Sigmoid colon (tissue), 7 donors: Measurements from ENCODE around the gene PCNT. TPM values are rescaled to one million over a fixed set of nuclear protein-coding genes. Genes with fewer than 3 reads are reported as not detected.

Experiments used
- DNase-seq: peaks from one replicate; pipeline ENCODE4 v3.0.0-alpha.2; 2019
- H3K27ac ChIP-seq, 4 donors: fragments of 200-600 bp; sonication (generic); one replicate each; pipeline ENCODE4 v1.5.1; 2016 to 2019; ENCODE audit warnings: mild to moderate bottlenecking in 1 of 4
- H3K27me3 ChIP-seq, 3 donors: fragments of 200-600 bp; sonication (generic); one replicate each; pipeline ENCODE4 v1.5.1; 2019; ENCODE audit warnings: mild to moderate bottlenecking in 1 of 3
- H3K36me3 ChIP-seq, 4 donors: fragments of 200-600 bp; sonication (generic); one replicate each; pipeline ENCODE4 v1.5.1; 2016 to 2019
- H3K4me1 ChIP-seq, 4 donors: fragments of 200-600 bp; sonication (generic); one replicate each; pipeline ENCODE4 v1.5.1; 2017 to 2019
- H3K4me3 ChIP-seq, 4 donors: fragments of 200-600 bp; sonication (generic); one replicate each; pipeline ENCODE4 v1.5.1; 2017 to 2019; ENCODE audit warnings: mild to moderate bottlenecking in 2 of 4, moderate library complexity in 1 of 4
- H3K9me3 ChIP-seq, 4 donors: fragments of 200-600 bp in 3 of 4; sonication (generic) in 3 of 4; one replicate each; pipeline versions ENCODE4 v1.5.1 to v1.6.1; 2013 to 2019
- EP300 ChIP-seq, 4 donors: sonication (generic); formaldehyde crosslinking; IDR thresholded peaks; one replicate each; pipeline ENCODE4 v1.6.1; 2017; ENCODE audit warnings: antibody characterized with exemption in 4 of 4
- POLR2A ChIP-seq, 2 donors: fragments of 450-650 bp; IDR thresholded peaks; one replicate each; pipeline ENCODE4 v1.6.1; 2016; ENCODE audit warnings: antibody characterized with exemption in 2 of 2, mild to moderate bottlenecking in 2 of 2, moderate library complexity in 2 of 2
- POLR2AphosphoS5 ChIP-seq, 4 donors: sonication (generic); formaldehyde crosslinking; IDR thresholded peaks; one replicate each; pipeline ENCODE4 v1.6.1; 2017; ENCODE audit warnings: antibody characterized with exemption in 4 of 4
- WGBS, 2 donors: extraction: QIAGEN DNeasy Blood & Tissue Kit; methylation state at CpG; one replicate each; pipeline ENCODE4 v1.1.7; 2013; 5-methylcytosine and 5-hydroxymethylcytosine counted together
- intact Hi-C: fragments of 100-400 bp; cut with DNase I; formaldehyde crosslinking; loops from one replicate; pipeline ENCODE4 v1.15.1; 2023
- polyA plus RNA-seq, 3 donors: library from polyadenylated mRNA; stranded (reverse); fragments of 200-250 nt; gene quantifications; one replicate each; pipeline ENCODE4 v1.2.3, GENCODE V29; 2013
- total RNA-seq, 4 donors: library from RNA; depleted of rRNA; stranded (reverse); fragments of >200 nt; gene quantifications; one replicate each; pipeline ENCODE4 v1.1.0, GENCODE V29; 2016
- TF ChIP-seq, protein P1 (sequence below), 4 experiments: fragments of 450-650 bp in 3 of 4; fragments of 200-600 bp in 1 of 4; IDR thresholded peaks; one replicate each; pipeline ENCODE4 v1.5.1; 2016 to 2019; ENCODE audit warnings: antibody characterized with exemption in 4 of 4, mild to moderate bottlenecking in 3 of 4, moderate library complexity in 2 of 4
- donor health status: healthy with polysubstance abuse.
- donor health status: Bipolar disorder and iron deficiency.
- donor health status: healthy.

PCNT gene
- total and polyA plus RNA-seq, 7 donors = 6.0 to 49.6 (median 18.5) TPM

GRCh38 chr21:46486481-46487126, 162.6 kb downstream of the PCNT start:
- whole genome bisulfite sequencing, 2 donors = 77 to 81% methylated on average over 4 of the region's 4 CpGs
- DNase-seq = no peak
- TF ChIP-seq POLR2A (IDR thresholded peaks at IDR 0.05) = no peak
- TF ChIP-seq POLR2AphosphoS5 (IDR thresholded peaks at IDR 0.05) = no peak
- TF ChIP-seq, protein P1, sequence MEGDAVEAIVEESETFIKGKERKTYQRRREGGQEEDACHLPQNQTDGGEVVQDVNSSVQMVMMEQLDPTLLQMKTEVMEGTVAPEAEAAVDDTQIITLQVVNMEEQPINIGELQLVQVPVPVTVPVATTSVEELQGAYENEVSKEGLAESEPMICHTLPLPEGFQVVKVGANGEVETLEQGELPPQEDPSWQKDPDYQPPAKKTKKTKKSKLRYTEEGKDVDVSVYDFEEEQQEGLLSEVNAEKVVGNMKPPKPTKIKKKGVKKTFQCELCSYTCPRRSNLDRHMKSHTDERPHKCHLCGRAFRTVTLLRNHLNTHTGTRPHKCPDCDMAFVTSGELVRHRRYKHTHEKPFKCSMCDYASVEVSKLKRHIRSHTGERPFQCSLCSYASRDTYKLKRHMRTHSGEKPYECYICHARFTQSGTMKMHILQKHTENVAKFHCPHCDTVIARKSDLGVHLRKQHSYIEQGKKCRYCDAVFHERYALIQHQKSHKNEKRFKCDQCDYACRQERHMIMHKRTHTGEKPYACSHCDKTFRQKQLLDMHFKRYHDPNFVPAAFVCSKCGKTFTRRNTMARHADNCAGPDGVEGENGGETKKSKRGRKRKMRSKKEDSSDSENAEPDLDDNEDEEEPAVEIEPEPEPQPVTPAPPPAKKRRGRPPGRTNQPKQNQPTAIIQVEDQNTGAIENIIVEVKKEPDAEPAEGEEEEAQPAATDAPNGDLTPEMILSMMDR (IDR thresholded peaks at IDR 0.05) = no peak
- TF ChIP-seq EP300 (IDR thresholded peaks at IDR 0.05) = no peak

GRCh38 chr21:46489162-46489663, 165.3 kb downstream of the PCNT start:
- Histone ChIP-seq H3K36me3 (peaks cover 0 to 26% (median 0%) of the 10 kb centered on the region in 4 donors), H3K4me3 (no peak overlapping the region), H3K4me1 (no peaks in the 10 kb centered on the region), H3K27ac (no peak overlapping the region), H3K9me3 (no peaks in the 10 kb centered on the region), H3K27me3 (no peaks in the 10 kb centered on the region)
- 91 to 93% methylated on average over 6 of the region's 6 CpGs for WGBS, 2 donors
- intact Hi-C loops = no loop called here
- TF ChIP-seq POLR2A (IDR thresholded peaks at IDR 0.05) (no peak), POLR2AphosphoS5 (IDR thresholded peaks at IDR 0.05) (no peak), EP300 (IDR thresholded peaks at IDR 0.05) (no peak)
- TF ChIP-seq, protein P1 (IDR thresholded peaks at IDR 0.05) = no peak
- no peak for DNase-seq

More at GRCh38 chr21:46486481-46487126, 162.6 kb downstream of the PCNT start:
- Histone ChIP-seq H3K27ac (no peak overlapping the region), H3K4me3 (no peak overlapping the region), H3K27me3 (no peaks in the 10 kb centered on the region), H3K9me3 (no peaks in the 10 kb centered on the region), H3K4me1 (no peaks in the 10 kb centered on the region), H3K36me3 (peaks cover 0 to 13% (median 0%) of the 10 kb centered on the region in 4 donors)
- intact Hi-C loops = no loop called here

- H3K4me3 ChIP-seq = no peak overlapping the region
- H3K4me1 ChIP-seq = no peaks in the 10 kb centered on the region
- 96 to 97% methylated on average over 10 of the region's 10 CpGs for whole genome bisulfite sequencing, 2 donors
- TF ChIP-seq EP300 (IDR thresholded peaks at IDR 0.05) = no peak
- no peak for TF ChIP-seq POLR2A (IDR thresholded peaks at IDR 0.05)
- no peak for TF ChIP-seq POLR2AphosphoS5 (IDR thresholded peaks at IDR 0.05)
- TF ChIP-seq, protein P1 (IDR thresholded peaks at IDR 0.05) = no peak
- no peak for DNase-seq
- no peaks in the 10 kb centered on the region for H3K27me3 ChIP-seq
- peaks cover 0 to 31% (median 0%) of the 10 kb centered on the region in 4 donors for H3K36me3 ChIP-seq
- no peaks in the 10 kb centered on the region for H3K9me3 ChIP-seq
- intact Hi-C loops = no loop called here
- H3K27ac ChIP-seq = no peak overlapping the region
These were observed 165.8 kb downstream of the PCNT start for GRCh38 chr21:46489800-46490199.

GRCh38 chr21:46491553-46491952, 167.6 kb downstream of the PCNT start:
- TF ChIP-seq POLR2AphosphoS5 (IDR thresholded peaks at IDR 0.05) (no peak), EP300 (IDR thresholded peaks at IDR 0.05) (no peak), POLR2A (IDR thresholded peaks at IDR 0.05) (no peak)
- TF ChIP-seq, protein P1 (IDR thresholded peaks at IDR 0.05) = no peak
- peaks cover 0 to 31% (median 0%) of the 10 kb centered on the region in 4 donors for H3K36me3 ChIP-seq

More at GRCh38 chr21:46491553-46491952, 167.6 kb downstream of the PCNT start:
- intact Hi-C loops = no loop called here
- 97 to 99% methylated on average over 3 of the region's 3 CpGs for WGBS, 2 donors
- no peak for DNase-seq
- Histone ChIP-seq H3K4me3 (no peak overlapping the region), H3K4me1 (no peaks in the 10 kb centered on the region), H3K9me3 (no peaks in the 10 kb centered on the region), H3K27ac (no peak overlapping the region), H3K27me3 (no peaks in the 10 kb centered on the region)
